Measurements from ENCODE around the gene STRN.
"Not testable (repeated sequence)": the region's sequence is repeated elsewhere in the genome, so short reads cannot be mapped to it uniquely, and the experiment has no call there.

The STRN gene

DNA sequence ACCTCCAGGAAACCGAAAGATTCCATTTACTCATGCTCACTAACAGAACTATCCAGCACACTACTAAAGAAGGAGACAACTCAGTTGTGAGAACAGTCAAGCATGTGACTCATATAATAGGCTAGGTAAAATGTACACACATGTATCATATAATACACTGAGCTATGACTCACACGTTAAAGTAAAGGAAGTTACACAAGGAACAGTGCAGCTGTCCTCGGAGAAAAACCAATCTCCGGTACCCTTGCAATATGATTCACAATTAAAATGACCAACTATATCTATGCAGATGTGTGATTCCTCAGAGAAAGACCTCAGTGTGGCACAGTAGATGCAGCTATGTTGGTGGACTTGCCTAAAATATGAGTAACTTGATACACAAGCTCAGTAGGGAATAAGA is 76.5 kb downstream of the STRN start:
- Histone ChIP-seq H3K27me3 (ENCODE audit: insufficient read depth, low read depth) (no peaks in the 10 kb centered on the region), H3K27ac (no peak overlapping the region), H3K36me3 (ENCODE audit: insufficient read depth) (no peaks in the 10 kb centered on the region; the same call in 1 of the 2 replicates), H4K20me1 (ENCODE audit: insufficient read depth) (no peaks in the 10 kb centered on the region), H3K9ac (no peak overlapping the region), H3K79me2 (ENCODE audit: insufficient read depth, low read depth) (no peaks in the 10 kb centered on the region), H2AFZ (ENCODE audit: low read depth) (no peak overlapping the region), H3K4me1 (ENCODE audit: low read depth, poor library complexity, severe bottlenecking) (no peaks in the 10 kb centered on the region), H3K4me2 (no peak overlapping the region), H3K4me3 (IDR thresholded peaks at IDR 0.05; ENCODE audit: insufficient read depth, low read depth, low read length) (no peak overlapping the region)
- TF ChIP-seq, protein P1, sequence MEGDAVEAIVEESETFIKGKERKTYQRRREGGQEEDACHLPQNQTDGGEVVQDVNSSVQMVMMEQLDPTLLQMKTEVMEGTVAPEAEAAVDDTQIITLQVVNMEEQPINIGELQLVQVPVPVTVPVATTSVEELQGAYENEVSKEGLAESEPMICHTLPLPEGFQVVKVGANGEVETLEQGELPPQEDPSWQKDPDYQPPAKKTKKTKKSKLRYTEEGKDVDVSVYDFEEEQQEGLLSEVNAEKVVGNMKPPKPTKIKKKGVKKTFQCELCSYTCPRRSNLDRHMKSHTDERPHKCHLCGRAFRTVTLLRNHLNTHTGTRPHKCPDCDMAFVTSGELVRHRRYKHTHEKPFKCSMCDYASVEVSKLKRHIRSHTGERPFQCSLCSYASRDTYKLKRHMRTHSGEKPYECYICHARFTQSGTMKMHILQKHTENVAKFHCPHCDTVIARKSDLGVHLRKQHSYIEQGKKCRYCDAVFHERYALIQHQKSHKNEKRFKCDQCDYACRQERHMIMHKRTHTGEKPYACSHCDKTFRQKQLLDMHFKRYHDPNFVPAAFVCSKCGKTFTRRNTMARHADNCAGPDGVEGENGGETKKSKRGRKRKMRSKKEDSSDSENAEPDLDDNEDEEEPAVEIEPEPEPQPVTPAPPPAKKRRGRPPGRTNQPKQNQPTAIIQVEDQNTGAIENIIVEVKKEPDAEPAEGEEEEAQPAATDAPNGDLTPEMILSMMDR (conservative IDR thresholded peaks at IDR 0.05; ENCODE audit: low read depth, low read length): no peak

DNA sequence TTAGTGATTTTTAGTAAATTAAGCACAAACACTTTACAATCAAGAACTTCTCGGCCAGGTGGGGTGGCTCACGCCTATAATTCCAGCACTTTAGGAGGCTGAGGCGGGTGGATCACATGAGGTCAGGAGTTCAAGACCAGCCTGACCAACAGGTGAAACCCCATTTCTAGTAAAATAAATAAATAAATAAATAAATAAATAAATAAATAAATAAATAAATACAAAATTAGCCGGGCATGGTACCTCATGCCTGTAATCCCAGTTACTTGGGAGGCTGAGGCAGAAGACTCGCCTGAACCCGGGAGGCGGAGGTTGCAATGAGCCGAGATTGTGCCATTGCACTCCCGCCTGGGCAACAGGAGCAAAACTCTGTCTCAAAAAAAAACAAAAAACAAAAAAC is 79.2 kb downstream of the STRN start:
- H3K4me1 ChIP-seq (ENCODE audit: low read depth, poor library complexity, severe bottlenecking); H2AFZ ChIP-seq (ENCODE audit: low read depth); H3K4me3 ChIP-seq (IDR thresholded peaks at IDR 0.05; ENCODE audit: insufficient read depth, low read depth, low read length); H3K79me2 ChIP-seq (ENCODE audit: insufficient read depth, low read depth); H3K4me2 ChIP-seq; H4K20me1 ChIP-seq (ENCODE audit: insufficient read depth); H3K27me3 ChIP-seq (ENCODE audit: insufficient read depth, low read depth); H3K9ac ChIP-seq; H3K27ac ChIP-seq; H3K36me3 ChIP-seq (ENCODE audit: insufficient read depth): not testable (repeated sequence)

DNA sequence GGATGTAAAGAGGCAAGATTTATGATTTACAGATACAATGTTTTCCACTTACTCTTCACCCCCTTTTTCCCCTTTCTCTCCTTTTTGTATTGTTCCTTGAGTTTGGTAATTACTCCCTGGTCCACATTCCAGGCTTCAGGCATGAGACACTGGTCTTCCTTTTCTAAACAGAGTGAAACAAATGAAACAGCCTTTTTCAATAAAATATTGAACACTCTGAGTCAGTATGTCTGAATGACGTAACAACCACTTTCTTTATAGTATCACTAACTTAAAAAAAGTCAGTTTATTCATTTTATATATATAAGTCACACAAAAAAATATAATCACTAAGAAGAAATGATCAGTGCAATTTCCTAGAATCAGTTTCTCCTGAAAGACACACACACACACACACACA is 79.7 kb downstream of the STRN start:
- Histone ChIP-seq H3K36me3 (ENCODE audit: insufficient read depth) (no peaks in the 10 kb centered on the region), H3K27ac (no peak overlapping the region)

DNA sequence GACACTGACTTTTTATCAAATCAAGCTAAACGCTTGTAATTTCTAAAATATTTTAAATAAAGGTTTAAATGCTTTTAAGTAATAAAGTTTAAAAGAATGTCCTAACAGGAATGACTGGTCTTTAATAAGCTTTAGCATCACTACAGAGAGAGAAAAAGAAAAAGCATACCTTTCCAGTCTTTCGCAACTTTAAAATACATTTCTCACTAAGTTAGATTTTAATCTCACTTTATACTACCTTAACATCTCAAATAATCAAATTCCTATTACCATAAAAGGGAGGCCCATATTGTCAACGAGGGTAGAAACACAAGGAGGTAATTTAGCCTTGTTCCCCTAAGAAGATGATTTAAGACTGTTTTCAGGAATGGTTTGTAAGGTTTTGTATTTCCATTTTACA is 80.7 kb downstream of the STRN start:
- Histone ChIP-seq H3K9ac (no peak overlapping the region; the same call in 1 of the 2 replicates), H3K27me3 (ENCODE audit: insufficient read depth, low read depth) (no peaks in the 10 kb centered on the region), H3K79me2 (ENCODE audit: insufficient read depth, low read depth) (no peaks in the 10 kb centered on the region), H3K4me1 (ENCODE audit: low read depth, poor library complexity, severe bottlenecking) (no peaks in the 10 kb centered on the region), H3K27ac (no peak overlapping the region), H2AFZ (ENCODE audit: low read depth) (no peak overlapping the region), H3K4me3 (IDR thresholded peaks at IDR 0.05; ENCODE audit: insufficient read depth, low read depth, low read length) (no peak overlapping the region), H3K36me3 (ENCODE audit: insufficient read depth) (no peaks in the 10 kb centered on the region), H3K4me2 (no peak overlapping the region), H4K20me1 (ENCODE audit: insufficient read depth) (no peaks in the 10 kb centered on the region)
- TF ChIP-seq, protein P1 (conservative IDR thresholded peaks at IDR 0.05; ENCODE audit: low read depth, low read length): no peak

More for the DNA sequence above, 79.7 kb downstream of the STRN start:
- no peaks in the 10 kb centered on the region for H3K4me1 ChIP-seq (ENCODE audit: low read depth, poor library complexity, severe bottlenecking)
- no peaks in the 10 kb centered on the region for H3K79me2 ChIP-seq (ENCODE audit: insufficient read depth, low read depth)
- H3K27me3 ChIP-seq (ENCODE audit: insufficient read depth, low read depth): no peaks in the 10 kb centered on the region
- no peak overlapping the region for H3K4me3 ChIP-seq (IDR thresholded peaks at IDR 0.05; ENCODE audit: insufficient read depth, low read depth, low read length)
- H3K9ac ChIP-seq: no peak overlapping the region
- TF ChIP-seq, protein P1 (conservative IDR thresholded peaks at IDR 0.05; ENCODE audit: low read depth, low read length): no peak
- no peak overlapping the region for H2AFZ ChIP-seq (ENCODE audit: low read depth)
- no peak overlapping the region for H3K4me2 ChIP-seq
- H4K20me1 ChIP-seq (ENCODE audit: insufficient read depth): no peaks in the 10 kb centered on the region

DNA sequence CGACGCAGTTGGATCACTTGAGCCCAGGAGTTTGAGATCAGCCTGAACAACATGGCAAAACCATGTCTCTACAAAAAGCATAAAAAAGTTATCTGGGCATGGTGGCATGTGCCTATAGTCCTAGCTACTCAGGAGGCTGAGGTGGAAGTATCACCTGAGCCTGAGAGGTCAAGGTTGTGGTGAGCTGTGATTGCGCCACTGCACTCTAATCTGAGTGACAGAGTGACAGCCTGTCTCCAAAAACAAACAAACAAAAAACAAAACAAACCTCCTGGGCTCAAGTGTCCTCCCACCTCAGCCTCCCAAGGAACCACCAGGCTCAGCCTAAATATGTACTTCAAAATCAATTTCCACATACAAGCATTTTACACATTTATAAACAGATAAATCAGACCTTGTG is 83.8 kb downstream of the STRN start:
- no peaks in the 10 kb centered on the region for H3K79me2 ChIP-seq (ENCODE audit: insufficient read depth, low read depth)
- no peaks in the 10 kb centered on the region for H3K4me1 ChIP-seq (ENCODE audit: low read depth, poor library complexity, severe bottlenecking)
- H3K4me3 ChIP-seq (IDR thresholded peaks at IDR 0.05; ENCODE audit: insufficient read depth, low read depth, low read length): no peak overlapping the region
- H3K9ac ChIP-seq: no peak overlapping the region
- H4K20me1 ChIP-seq (ENCODE audit: insufficient read depth): no peaks in the 10 kb centered on the region
- no peak overlapping the region for H2AFZ ChIP-seq (ENCODE audit: low read depth)
- H3K4me2 ChIP-seq: no peak overlapping the region
- no peak overlapping the region for H3K27ac ChIP-seq
- no peaks in the 10 kb centered on the region; the same call in 1 of the 2 replicates for H3K36me3 ChIP-seq (ENCODE audit: insufficient read depth)
- H3K27me3 ChIP-seq (ENCODE audit: insufficient read depth, low read depth): no peaks in the 10 kb centered on the region
- TF ChIP-seq, protein P1 (conservative IDR thresholded peaks at IDR 0.05; ENCODE audit: low read depth, low read length): no peak

Data from KMS-11 (cell line).